Heart left ventricle (tissue), 16 donors: ENCODE data around the gene CASK. TPM values are rescaled to one million over a fixed set of nuclear protein-coding genes. Genes with fewer than 3 reads are reported as not detected.

ENCODE experiments used
- ATAC-seq, 4 donors: fragments of 200-7000 bp; cut with Tn5 transposase; one replicate each; pipeline ENCODE4 v1.9.1; 2020 to 2022; ENCODE audit warnings: moderate library complexity in 4 of 4, mild to moderate bottlenecking in 3 of 4, moderate number of reproducible peaks in 1 of 4
- DNase-seq, 5 donors: peaks; one replicate each; pipeline ENCODE4 v3.0.0-alpha.2; 2020
- H3K27ac ChIP-seq, 12 donors: fragments of 200-600 bp; sonication (generic) in 4 of 12; one replicate each; pipeline versions ENCODE4 v1.5.0 to v1.8.0; 2016 to 2022; ENCODE audit warnings: mild to moderate bottlenecking in 2 of 12
- H3K27me3 ChIP-seq, 9 donors: fragments of 200-600 bp; sonication (generic) in 2 of 9; one replicate each; pipeline versions ENCODE4 v1.5.1 to v1.8.0; 2016 to 2022; ENCODE audit warnings: mild to moderate bottlenecking in 3 of 9
- H3K36me3 ChIP-seq, 9 donors: fragments of 200-600 bp; sonication (generic) in 2 of 9; one replicate each; pipeline versions ENCODE4 v1.5.0 to v1.8.0; 2018 to 2022; ENCODE audit warnings: mild to moderate bottlenecking in 2 of 9
- H3K4me1 ChIP-seq, 12 donors: fragments of 200-600 bp; sonication (generic) in 4 of 12; one replicate each; pipeline versions ENCODE4 v1.5.0 to v1.8.0; 2016 to 2022; ENCODE audit warnings: mild to moderate bottlenecking in 3 of 12
- H3K4me3 ChIP-seq, 12 donors: fragments of 200-600 bp; sonication (generic) in 4 of 12; one replicate each; pipeline versions ENCODE4 v1.5.0 to v1.8.0; 2017 to 2022; ENCODE audit warnings: mild to moderate bottlenecking in 9 of 12, moderate library complexity in 4 of 12
- H3K9me3 ChIP-seq, 12 donors: fragments of 200-600 bp; sonication (generic) in 4 of 12; one replicate each; pipeline versions ENCODE4 v1.5.0 to v1.8.0; 2016 to 2022; ENCODE audit warnings: mild to moderate bottlenecking in 1 of 12
- CTCF ChIP-seq, 12 donors: fragments of 200-600 bp; sonication (generic) in 4 of 12; IDR thresholded peaks; one replicate each; pipeline versions ENCODE4 v1.5.0 to v1.8.0; 2018 to 2022; ENCODE audit warnings: antibody characterized with exemption in 12 of 12, mild to moderate bottlenecking in 5 of 12
- POLR2A ChIP-seq, 2 donors: fragments of 450-650 bp; IDR thresholded peaks; one replicate each; pipeline ENCODE4 v1.6.1; 2017; ENCODE audit warnings: antibody characterized with exemption in 2 of 2, mild to moderate bottlenecking in 2 of 2, moderate library complexity in 2 of 2
- WGBS, 4 donors: extraction: QIAGEN DNeasy Blood & Tissue Kit in 2 of 4; methylation state at CpG; one replicate each; pipeline versions ENCODE4 v1.1.5 to v1.1.7; 2013 to 2018; 5-methylcytosine and 5-hydroxymethylcytosine counted together
- intact Hi-C, 10 donors: fragments of 100-400 bp; cut with DNase I; formaldehyde crosslinking; loops; one replicate each; pipeline versions ENCODE4 v1.11.1 to v1.14.2; 2022
- polyA plus RNA-seq, 2 donors: library from polyadenylated mRNA; stranded (reverse); fragments of 200-250 nt; gene quantifications; one replicate each; pipeline ENCODE4 v1.2.3, GENCODE V29; 2013
- total RNA-seq, 9 donors: library from RNA; depleted of rRNA in 2 of 9; stranded (reverse); fragments of >200 nt in 2 of 9; fragmentation: NEBNext Ultra II Directional in 3 of 9; extraction: Animal tissue kit (Norgen Biotek cat#: 25700) in 3 of 9; gene quantifications; one replicate each; pipeline versions ENCODE4 v1.1.0 to v1.2.4, GENCODE V29; 2016 to 2023
- donor health status: ischemic (EF 13 %, LVEDD 7.1; RV severe dilation, severe dysfunction).
- donor health status: healthy with polysubstance abuse.
- donor health status: DM: no; HTN: yes; CAD: no.
- donor health status: DM: no; HTN: no; CAD: no.
- donor health status: ischemic (EF 25% LVEDD 6.9; RV normal size, moderate dysfunction).
- donor health status: ischemic (EF 25% LVEDD 5.7; RV mildly dilated, moderate dysfunction).
- donor health status: healthy.
- donor health status: DM: yes; HTN: yes; CAD: no.
- donor health status: ischemic (EF 35%, LVEDD 5.7; RV mildly dilated, moderate dysfunction).
- donor health status: nonischemic (EF 11% LVEDD 7.7; RV severe dilation, severe dysfunction).
- donor health status: DM: yes; HTN: yes; CAD: no.
- donor health status: PGD.
- donor health status: ischemic (EF 29% LVEDD 5.4; RV normal size, mild dysfunction).
- donor health status: nonischemic (EF 23%, LVEDD 6.1; RV moderate dilation, normal function).

The CASK gene
- total and polyA plus RNA-seq, 11 donors, result 2.9 to 25.6 (median 13.6) TPM

- Histone ChIP-seq H3K9me3 (no peaks in the 10 kb centered on the region), H3K27me3 (peaks cover 0 to 5% (median 0%) of the 10 kb centered on the region in 9 donors), H3K27ac (no peak overlapping the region), H3K4me3 (no peak overlapping the region), H3K4me1 (no peaks in the 10 kb centered on the region), H3K36me3 (peaks cover 0 to 29% (median 0%) of the 10 kb centered on the region in 9 donors)
- no peak for TF ChIP-seq CTCF (IDR thresholded peaks at IDR 0.05)
- no peak for TF ChIP-seq POLR2A (IDR thresholded peaks at IDR 0.05)
- intact Hi-C loops, result no loop called here
- DNase-seq (no peak), ATAC-seq (no peak)
Observed at GRCh38 chrX:41530085-41530484, 393.3 kb downstream of the CASK start.

- H3K27ac ChIP-seq, result no peak overlapping the region
- no peak overlapping the region for H3K4me3 ChIP-seq
- ATAC-seq (no peak), DNase-seq (no peak)
- peaks cover 0 to 5% (median 0%) of the 10 kb centered on the region in 12 donors for H3K4me1 ChIP-seq
- TF ChIP-seq POLR2A (IDR thresholded peaks at IDR 0.05) (no peak), CTCF (IDR thresholded peaks at IDR 0.05) (no peak)
- H3K36me3 ChIP-seq, result peaks cover 0 to 29% (median 0%) of the 10 kb centered on the region in 9 donors
- WGBS, 4 donors, result 88 to 99% (median 93%) methylated on average over 11 of the region's 11 CpGs
- H3K27me3 ChIP-seq, result peaks cover 0 to 10% (median 0%) of the 10 kb centered on the region in 9 donors
- no peaks in the 10 kb centered on the region for H3K9me3 ChIP-seq
- intact Hi-C loops, result loop anchor here in 1 of 10 donors (10.0 kb wide), 1 partner anchor 84 kb away; the partner anchor contains the start of gene NYX
Observed at GRCh38 chrX:41529221-41529620, 394.1 kb downstream of the CASK start.

GRCh38 chrX:41528784-41529183, 394.6 kb downstream of the CASK start:
- Histone ChIP-seq H3K36me3 (peaks cover 0 to 29% (median 0%) of the 10 kb centered on the region in 9 donors), H3K27ac (no peak overlapping the region), H3K4me3 (no peak overlapping the region), H3K27me3 (peaks cover 0 to 10% (median 0%) of the 10 kb centered on the region in 9 donors), H3K9me3 (no peaks in the 10 kb centered on the region), H3K4me1 (peaks cover 0 to 5% (median 0%) of the 10 kb centered on the region in 12 donors)
- DNase-seq (no peak), ATAC-seq (no peak)
- intact Hi-C loops, result loop anchor here in 1 of 10 donors (10.0 kb wide), 1 partner anchor 84 kb away; the partner anchor contains the start of gene NYX
- WGBS, 4 donors, result 81 to 96% (median 91%) methylated on average over 7 of the region's 7 CpGs
- TF ChIP-seq CTCF (IDR thresholded peaks at IDR 0.05), result no peak
- TF ChIP-seq POLR2A (IDR thresholded peaks at IDR 0.05), result no peak

GRCh38 chrX:41526925-41527324, 396.4 kb downstream of the CASK start:
- peaks cover 0 to 5% (median 0%) of the 10 kb centered on the region in 12 donors for H3K4me1 ChIP-seq
- intact Hi-C loops, result loop anchor here in 1 of 10 donors (10.0 kb wide), 1 partner anchor 82 kb away; the partner anchor contains the start of gene NYX
- TF ChIP-seq CTCF (IDR thresholded peaks at IDR 0.05), result no peak
- TF ChIP-seq POLR2A (IDR thresholded peaks at IDR 0.05), result no peak
- DNase-seq (no peak), ATAC-seq (peak in 1 of 4 donors; percentile 52)
- H3K36me3 ChIP-seq, result peaks cover 0 to 41% (median 5%) of the 10 kb centered on the region in 9 donors
- no peak overlapping the region for H3K27ac ChIP-seq
- peaks cover 0 to 10% (median 0%) of the 10 kb centered on the region in 9 donors for H3K27me3 ChIP-seq
- H3K4me3 ChIP-seq, result no peak overlapping the region
- no peaks in the 10 kb centered on the region for H3K9me3 ChIP-seq
- 62 to 75% (median 67%) methylated on average over 5 of the region's 5 CpGs for WGBS, 4 donors
